CD4-positive, alpha-beta memory T cell (primary cell): ENCODE data around the gene MCMBP. TPM values are rescaled to one million over a fixed set of nuclear protein-coding genes. Genes with fewer than 3 reads are reported as not detected.
"Not testable (repeated sequence)": the region's sequence is repeated elsewhere in the genome, so short reads cannot be mapped to it uniquely, and the experiment has no call there.

Experiments used
- CTCF ChIA-PET: fragments of 350-600 bp; sonication (Branson Sonifier 250); formaldehyde crosslinking; loops from one replicate; lab custom pipeline; 2021; ENCODE audit warnings: inconsistent platforms; ENCODE audit not compliant: partially characterized antibody; lab: Charles Lee
- POLR2A ChIA-PET: fragments of 350-600 bp; sonication (Branson Sonifier 250); formaldehyde crosslinking; loops from one replicate; lab custom pipeline; 2021; ENCODE audit not compliant: partially characterized antibody; lab: Charles Lee
- DNase-seq, 5 donors: peaks; one replicate each; pipeline versions ENCODE4 v3.0.0 to v3.0.0-alpha.2; 2020 to 2022; ENCODE audit warnings: mixed read lengths in 1 of 5
- H3K27ac ChIP-seq: one replicate; pipeline ENCODE4 v1.7.0; 2013; ENCODE audit warnings: low read depth, low read length
- H3K27me3 ChIP-seq: 2 replicates; pipeline ENCODE4 v1.7.0; 2013; ENCODE audit warnings: mild to moderate bottlenecking, low read length, moderate library complexity; ENCODE audit not compliant: insufficient read depth
- H3K36me3 ChIP-seq: 2 replicates; pipeline ENCODE4 v1.7.0; 2013; ENCODE audit warnings: mild to moderate bottlenecking, low read length, moderate library complexity; ENCODE audit not compliant: insufficient read depth
- H3K4me1 ChIP-seq: 2 replicates; pipeline ENCODE4 v1.7.0; 2013; ENCODE audit warnings: mild to moderate bottlenecking, low read length, moderate library complexity; ENCODE audit not compliant: insufficient read depth
- H3K4me3 ChIP-seq, 2 donors: one replicate each; pipeline ENCODE4 v1.7.0; 2013; ENCODE audit warnings: low read length in 2 of 2, mild to moderate bottlenecking in 1 of 2
- H3K9me3 ChIP-seq, 2 donors: one replicate each; pipeline ENCODE4 v1.7.0; 2013; ENCODE audit warnings: low read length in 2 of 2, control low read depth in 1 of 2; ENCODE audit not compliant: control insufficient read depth in 1 of 2
- H3K27ac Mint-ChIP-seq, 7 donors: one replicate each; pipeline ENCODE4 v1.8.0; 2020 to 2021; ENCODE audit warnings: mixed read lengths in 7 of 7, mild to moderate bottlenecking in 6 of 7, inconsistent platforms in 3 of 7, moderate library complexity in 3 of 7
- H3K27me3 Mint-ChIP-seq, 2 donors: one replicate each; pipeline ENCODE4 v1.8.0; 2020 to 2021; ENCODE audit warnings: mixed read lengths in 2 of 2
- H3K36me3 Mint-ChIP-seq, 2 donors: one replicate each; pipeline ENCODE4 v1.8.0; 2020 to 2021; ENCODE audit warnings: mixed read lengths in 2 of 2, inconsistent platforms in 1 of 2, mild to moderate bottlenecking in 1 of 2
- H3K4me1 Mint-ChIP-seq, 4 donors: one replicate each; pipeline ENCODE4 v1.8.0; 2020 to 2021; ENCODE audit warnings: mixed read lengths in 4 of 4, mild to moderate bottlenecking in 1 of 4
- H3K4me3 Mint-ChIP-seq, 8 donors: one replicate each; pipeline ENCODE4 v1.8.0; 2020 to 2021; ENCODE audit warnings: mixed read lengths in 8 of 8, mild to moderate bottlenecking in 7 of 8, moderate library complexity in 6 of 8, inconsistent platforms in 3 of 8
- H3K9me3 Mint-ChIP-seq, 8 donors: one replicate each; pipeline ENCODE4 v1.8.0; 2020 to 2021; ENCODE audit warnings: mixed read lengths in 8 of 8, mild to moderate bottlenecking in 5 of 8, inconsistent platforms in 3 of 8, moderate library complexity in 1 of 8
- intact Hi-C: fragments of 100-400 bp; cut with micrococcal nuclease; formaldehyde crosslinking; loops from one replicate; pipeline ENCODE4 v1.15.1; 2023
- polyA plus RNA-seq, 2 donors: library from polyadenylated mRNA; unstranded; fragments of 300-500 nt; fragmentation: Illumina TruSeq; gene quantifications; one replicate each; pipeline ENCODE4 v1.2.3, GENCODE V29; 2021
- total RNA-seq, 2 experiments: library from RNA; stranded (reverse); gene quantifications; one replicate each; pipeline ENCODE4 v1.2.3, GENCODE V29; 2021

MCMBP gene
- total and polyA plus RNA-seq, 4 experiments from 2014 or later: 54.8 to 70.5 (median 62.1) TPM

GRCh38 chr10:119883901-119884611 lies 11.4 kb upstream of the MCMBP start:
- H3K27me3 ChIP-seq, H3K9me3 Mint-ChIP-seq, CTCF ChIA-PET, H3K27ac ChIP-seq, H3K9me3 ChIP-seq, intact Hi-C loops, H3K27me3 Mint-ChIP-seq, H3K27ac Mint-ChIP-seq, DNase-seq, H3K4me1 ChIP-seq, H3K36me3 Mint-ChIP-seq, H3K4me3 Mint-ChIP-seq, H3K4me3 ChIP-seq, H3K36me3 ChIP-seq, H3K4me1 Mint-ChIP-seq: not testable (repeated sequence)
- POLR2A ChIA-PET: interaction anchor here (1.2 to 1.9 kb wide), 2 partner anchors 8 to 11 kb away, joined by 5 to 8 read pairs; partner anchors contain the start of genes MCMBP and SEC23IP

GRCh38 chr10:119878524-119878923 lies 5.9 kb upstream of the MCMBP start:
- ChIA-PET POLR2A (no interaction called here), CTCF (no interaction called here)
- no peak overlapping the region for H3K4me3 Mint-ChIP-seq
- no peak overlapping the region for H3K27ac ChIP-seq
- DNase-seq: no peak
- intact Hi-C loops: loop anchor here (10.0 kb wide), 1 partner anchor 674 kb away; the partner anchor contains the start of gene GRK5
- H3K27ac Mint-ChIP-seq: no peak overlapping the region
- no peak overlapping the region for H3K4me3 ChIP-seq
- peaks cover 4 to 6% (median 5%) of the 10 kb centered on the region in 4 donors for H3K4me1 Mint-ChIP-seq
- no peaks in the 10 kb centered on the region for H3K27me3 Mint-ChIP-seq
- peaks cover 6% of the 10 kb centered on the region for H3K4me1 ChIP-seq
- no peaks in the 10 kb centered on the region for H3K9me3 ChIP-seq
- H3K9me3 Mint-ChIP-seq: no peaks in the 10 kb centered on the region
- no peaks in the 10 kb centered on the region for H3K36me3 Mint-ChIP-seq
- no peaks in the 10 kb centered on the region for H3K27me3 ChIP-seq
- no peaks in the 10 kb centered on the region for H3K36me3 ChIP-seq

- ChIA-PET POLR2A (interaction anchor here (0.5 to 3.5 kb wide), 20 partner anchors 10 to 1118 kb away, joined by 3 to 109 read pairs (median 6); partner anchors contain the start of genes BAG3, CACUL1, GRK5 and INPP5F), CTCF (interaction anchor here (0.9 to 5.0 kb wide), 7 partner anchors 13 to 1179 kb away, joined by 3 to 49 read pairs (median 3); no protein-coding TSS in a partner anchor)
- peaks cover 26 to 46% (median 37%) of the 10 kb centered on the region in 4 donors for H3K4me1 Mint-ChIP-seq
- H3K27ac Mint-ChIP-seq: peak overlapping the region; percentile 91 to 96 (median 94)
- no peaks in the 10 kb centered on the region for H3K36me3 ChIP-seq
- no peaks in the 10 kb centered on the region for H3K9me3 ChIP-seq
- intact Hi-C loops: loop anchor here (1.0 to 10.0 kb wide), 7 partner anchors 14 to 668 kb away; partner anchors contain the start of genes GRK5, RGS10, SEC23IP and TIAL1
- peak overlapping the region; percentile 76 to 90 for H3K4me3 ChIP-seq
- peaks cover 4 to 8% of the 10 kb centered on the region in 2 donors for H3K36me3 Mint-ChIP-seq
- H3K27ac ChIP-seq: peak overlapping the region; percentile 85
- H3K27me3 Mint-ChIP-seq: no peaks in the 10 kb centered on the region
- no peaks in the 10 kb centered on the region for H3K9me3 Mint-ChIP-seq
- peaks cover 46% of the 10 kb centered on the region for H3K4me1 ChIP-seq
- peak; percentile 87 to 89 (median 88) for DNase-seq
- H3K4me3 Mint-ChIP-seq: peak overlapping the region; percentile 86 to 92 (median 89)
- no peaks in the 10 kb centered on the region for H3K27me3 ChIP-seq
Observed at GRCh38 chr10:119872860-119873681, 428 bp upstream of the MCMBP start.

- H3K36me3 ChIP-seq: no peaks in the 10 kb centered on the region
- POLR2A ChIA-PET: interaction anchor here (0.7 to 3.5 kb wide), 17 partner anchors 9 to 1117 kb away, joined by 3 to 109 read pairs (median 6); partner anchors contain the start of genes BAG3, CACUL1, GRK5 and INPP5F
- peak overlapping the region; percentile 84 to 95 (median 92) for H3K27ac Mint-ChIP-seq
- intact Hi-C loops: loop anchor here (1.0 to 10.0 kb wide), 6 partner anchors 13 to 667 kb away; partner anchors contain the start of genes GRK5, RGS10 and TIAL1
- no peaks in the 10 kb centered on the region for H3K9me3 ChIP-seq
- no peaks in the 10 kb centered on the region for H3K9me3 Mint-ChIP-seq
- H3K4me3 Mint-ChIP-seq: peak overlapping the region; percentile 88 to 97 (median 93)
- peaks cover 54% of the 10 kb centered on the region for H3K4me1 ChIP-seq
- H3K27me3 ChIP-seq: no peaks in the 10 kb centered on the region
- peak; percentile 51 to 71 (median 59) for DNase-seq
- H3K36me3 Mint-ChIP-seq: peaks cover 4 to 11% of the 10 kb centered on the region in 2 donors
- H3K4me1 Mint-ChIP-seq: peaks cover 32 to 55% (median 44%) of the 10 kb centered on the region in 4 donors
- H3K27ac ChIP-seq: peak overlapping the region; percentile 85
- H3K27me3 Mint-ChIP-seq: no peaks in the 10 kb centered on the region
- peak overlapping the region; percentile 82 to 90 for H3K4me3 ChIP-seq
- CTCF ChIA-PET: interaction anchor here (0.8 to 5.0 kb wide), 6 partner anchors 12 to 1178 kb away, joined by 3 to 49 read pairs (median 5); partner anchors contain the start of gene INPP5F
Observed at GRCh38 chr10:119871881-119872609, 598 bp downstream of the MCMBP start.

GRCh38 chr10:119869398-119869797 lies 3.2 kb downstream of the MCMBP start:
- DNase-seq, H3K27me3 Mint-ChIP-seq, H3K9me3 Mint-ChIP-seq, intact Hi-C loops, H3K27me3 ChIP-seq, H3K9me3 ChIP-seq, H3K36me3 ChIP-seq, H3K27ac ChIP-seq, H3K4me3 ChIP-seq: not testable (repeated sequence)
- Mint-ChIP-seq H3K27ac (peak overlapping the region in 2 of 7 donors; percentile 6 to 11), H3K4me3 (peak overlapping the region in 7 of 8 donors; percentile 6 to 71 (median 56)), H3K36me3 (peaks cover 12 to 20% of the 10 kb centered on the region in 2 donors), H3K4me1 (peaks cover 40 to 73% (median 56%) of the 10 kb centered on the region in 4 donors)
- POLR2A ChIA-PET: interaction anchor here (0.6 kb wide), 1 partner anchor 207 kb away, joined by 3 read pairs; no protein-coding TSS in a partner anchor
- CTCF ChIA-PET: interaction anchor here (0.6 to 1.2 kb wide), 2 partner anchors 9 to 23 kb away, joined by 3 to 8 read pairs; partner anchors contain the start of gene SEC23IP
- H3K4me1 ChIP-seq: peaks cover 64% of the 10 kb centered on the region

GRCh38 chr10:119867317-119867716 lies 5.3 kb downstream of the MCMBP start:
- H3K4me1 ChIP-seq: peaks cover 67% of the 10 kb centered on the region
- H3K4me1 Mint-ChIP-seq: peaks cover 42 to 78% (median 61%) of the 10 kb centered on the region in 4 donors
- POLR2A ChIA-PET: interaction anchor here (0.6 to 1.2 kb wide), 2 partner anchors 15 to 25 kb away, joined by 3 read pairs; partner anchors contain the start of gene SEC23IP
- H3K27ac Mint-ChIP-seq: peak overlapping the region in 2 of 7 donors; percentile 11 to 76
- no peaks in the 10 kb centered on the region for H3K27me3 Mint-ChIP-seq
- H3K4me3 Mint-ChIP-seq: peak overlapping the region in 1 of 8 donors; percentile 33
- H3K4me3 ChIP-seq: no peak overlapping the region
- intact Hi-C loops: no loop called here
- no peaks in the 10 kb centered on the region for H3K36me3 ChIP-seq
- H3K36me3 Mint-ChIP-seq: peaks cover 18 to 26% of the 10 kb centered on the region in 2 donors
- peaks cover 0 to 11% (median 5%) of the 10 kb centered on the region in 8 donors for H3K9me3 Mint-ChIP-seq
- no peaks in the 10 kb centered on the region for H3K27me3 ChIP-seq
- H3K27ac ChIP-seq: no peak overlapping the region
- no peak for DNase-seq
- H3K9me3 ChIP-seq: peaks cover 0 to 4% of the 10 kb centered on the region in 2 donors
- CTCF ChIA-PET: no interaction called here
